Liver (tissue), 9 donors: ENCODE measurements around the gene TCEA2. TPM values are rescaled to one million over a fixed set of nuclear protein-coding genes. Genes with fewer than 3 reads are reported as not detected.

Experiments used
- DNase-seq: peaks from one replicate; pipeline ENCODE4 v3.0.0-alpha.2; 2017; ENCODE audit warnings: low spot score
- H3K27ac ChIP-seq, 2 donors: one replicate each; pipeline ENCODE4 v1.7.0; 2013; ENCODE audit warnings: inconsistent platforms in 2 of 2, low read length in 2 of 2, control low read depth in 1 of 2, low read depth in 1 of 2, mild to moderate bottlenecking in 1 of 2
- H3K27me3 ChIP-seq, 4 donors: one replicate each; pipeline versions ENCODE4 v1.6.1 to v1.7.0; 2013; ENCODE audit warnings: low read length in 3 of 4, inconsistent platforms in 1 of 4, mild to moderate bottlenecking in 1 of 4, moderate library complexity in 1 of 4; ENCODE audit not compliant: control insufficient read depth in 4 of 4, insufficient read depth in 4 of 4
- H3K36me3 ChIP-seq, 4 donors: one replicate each; pipeline versions ENCODE4 v1.6.1 to v1.7.0; 2013; ENCODE audit warnings: low read length in 3 of 4, mild to moderate bottlenecking in 3 of 4, low read depth in 1 of 4, moderate library complexity in 1 of 4; ENCODE audit not compliant: control insufficient read depth in 4 of 4, insufficient read depth in 3 of 4
- H3K4me1 ChIP-seq, 4 donors: one replicate each; pipeline versions ENCODE4 v1.6.1 to v1.7.0; 2013; ENCODE audit warnings: low read length in 3 of 4, mild to moderate bottlenecking in 3 of 4, moderate library complexity in 1 of 4; ENCODE audit not compliant: control insufficient read depth in 4 of 4, insufficient read depth in 4 of 4
- H3K4me3 ChIP-seq, 3 donors: one replicate each; pipeline versions ENCODE4 v1.6.1 to v1.7.0; 2013; ENCODE audit warnings: low read length in 3 of 3, control low read depth in 1 of 3, low read depth in 1 of 3, mild to moderate bottlenecking in 1 of 3
- H3K9ac ChIP-seq, 2 donors: one replicate each; pipeline ENCODE4 v1.7.0; 2013; ENCODE audit warnings: low read length in 2 of 2, mild to moderate bottlenecking in 2 of 2, moderate library complexity in 2 of 2, control low read depth in 1 of 2, low read depth in 1 of 2
- H3K9me3 ChIP-seq, 4 donors: one replicate each; pipeline versions ENCODE4 v1.6.1 to v1.7.0; 2013; ENCODE audit warnings: low read length in 3 of 4; ENCODE audit not compliant: control insufficient read depth in 4 of 4
- ATF3 ChIP-seq: IDR thresholded peaks from 2 replicates; pipeline ENCODE4 v1.6.1; 2016; ENCODE audit warnings: antibody characterized with exemption
- EGR1 ChIP-seq, 2 donors: IDR thresholded peaks; 2 replicates each; pipeline ENCODE4 v1.6.1; 2016 to 2018; ENCODE audit warnings: antibody characterized with exemption in 2 of 2, low read depth in 2 of 2
- FOXA1 ChIP-seq: IDR thresholded peaks from 2 replicates; pipeline ENCODE4 v1.6.1; 2016; ENCODE audit warnings: antibody characterized with exemption
- FOXA2 ChIP-seq: IDR thresholded peaks from 2 replicates; pipeline ENCODE4 v1.6.1; 2016; ENCODE audit warnings: antibody characterized with exemption
- GABPA ChIP-seq, 2 donors: IDR thresholded peaks in 1 of 2; conservative IDR thresholded peaks in 1 of 2; 2 replicates each; pipeline ENCODE4 v1.6.1; 2016; ENCODE audit warnings: antibody characterized with exemption in 2 of 2, mild to moderate bottlenecking in 1 of 2, moderate library complexity in 1 of 2
- HNF4A ChIP-seq, 2 donors: conservative IDR thresholded peaks; 2 replicates each; pipeline ENCODE4 v1.6.1; 2016; ENCODE audit warnings: antibody characterized with exemption in 2 of 2, mild to moderate bottlenecking in 2 of 2
- HNF4G ChIP-seq: IDR thresholded peaks from 2 replicates; pipeline ENCODE4 v1.6.1; 2016; ENCODE audit warnings: antibody characterized with exemption
- JUND ChIP-seq, 2 donors: IDR thresholded peaks; 2 replicates each; pipeline ENCODE4 v1.6.1; 2016; ENCODE audit warnings: antibody characterized with exemption in 2 of 2
- NR2F2 ChIP-seq: IDR thresholded peaks from 2 replicates; pipeline ENCODE4 v1.6.1; 2016; ENCODE audit warnings: antibody characterized with exemption
- RAD21 ChIP-seq, 2 donors: IDR thresholded peaks; 2 replicates each; pipeline ENCODE4 v1.6.1; 2016; ENCODE audit warnings: antibody characterized with exemption in 2 of 2, mild to moderate bottlenecking in 2 of 2
- REST ChIP-seq: IDR thresholded peaks from 2 replicates; pipeline ENCODE4 v1.6.1; 2016; ENCODE audit warnings: antibody characterized with exemption, mild to moderate bottlenecking
- RXRA ChIP-seq, 2 donors: IDR thresholded peaks; 2 replicates each; pipeline ENCODE4 v1.6.1; 2017 to 2018; ENCODE audit warnings: antibody characterized with exemption in 2 of 2, mild to moderate bottlenecking in 1 of 2
- SP1 ChIP-seq: IDR thresholded peaks from 2 replicates; pipeline ENCODE4 v1.6.1; 2018; ENCODE audit warnings: antibody characterized with exemption, mild to moderate bottlenecking
- TAF1 ChIP-seq: conservative IDR thresholded peaks from 2 replicates; pipeline ENCODE4 v1.6.1; 2016; ENCODE audit warnings: antibody characterized with exemption, mild to moderate bottlenecking
- YY1 ChIP-seq: IDR thresholded peaks from 2 replicates; pipeline ENCODE4 v1.6.1; 2016; ENCODE audit warnings: antibody characterized with exemption, mild to moderate bottlenecking
- WGBS: extraction: QIAGEN DNeasy Blood & Tissue Kit; methylation state at CpG from one replicate; pipeline ENCODE4 v1.1.7; 2013; 5-methylcytosine and 5-hydroxymethylcytosine counted together
- polyA plus RNA-seq, 2 donors: library from polyadenylated mRNA; stranded (reverse) in 1 of 2; unstranded in 1 of 2; fragments of 200-250 nt in 1 of 2; fragments of >200 nt in 1 of 2; fragmentation: Nextera tagmentation in 1 of 2; extraction: Ambion mirVana in 1 of 2; gene quantifications; one replicate each; pipeline versions ENCODE4 v1.2.1 to v1.2.3, GENCODE V29; 2013 to 2015
- total RNA-seq, 2 donors: library from RNA; depleted of rRNA; stranded (reverse); fragments of >200 nt; gene quantifications; one replicate each; pipeline ENCODE4 v1.2.3, GENCODE V29; 2014
- TF ChIP-seq, protein P1 (sequence below): IDR thresholded peaks from 2 replicates; pipeline ENCODE4 v1.6.1; 2016; ENCODE audit warnings: antibody characterized with exemption
- TF ChIP-seq, protein P2 (sequence below): IDR thresholded peaks from 2 replicates; pipeline ENCODE4 v1.6.1; 2016; ENCODE audit warnings: antibody characterized with exemption
- donor health status: healthy.
- donor health status: healthy.
- donor health status: healthy.
- donor health status: healthy.
- donor health status: healthy.

Gene TCEA2
- total and polyA plus RNA-seq, 4 donors: 4.6 to 22.6 (median 11.8) TPM

DNA sequence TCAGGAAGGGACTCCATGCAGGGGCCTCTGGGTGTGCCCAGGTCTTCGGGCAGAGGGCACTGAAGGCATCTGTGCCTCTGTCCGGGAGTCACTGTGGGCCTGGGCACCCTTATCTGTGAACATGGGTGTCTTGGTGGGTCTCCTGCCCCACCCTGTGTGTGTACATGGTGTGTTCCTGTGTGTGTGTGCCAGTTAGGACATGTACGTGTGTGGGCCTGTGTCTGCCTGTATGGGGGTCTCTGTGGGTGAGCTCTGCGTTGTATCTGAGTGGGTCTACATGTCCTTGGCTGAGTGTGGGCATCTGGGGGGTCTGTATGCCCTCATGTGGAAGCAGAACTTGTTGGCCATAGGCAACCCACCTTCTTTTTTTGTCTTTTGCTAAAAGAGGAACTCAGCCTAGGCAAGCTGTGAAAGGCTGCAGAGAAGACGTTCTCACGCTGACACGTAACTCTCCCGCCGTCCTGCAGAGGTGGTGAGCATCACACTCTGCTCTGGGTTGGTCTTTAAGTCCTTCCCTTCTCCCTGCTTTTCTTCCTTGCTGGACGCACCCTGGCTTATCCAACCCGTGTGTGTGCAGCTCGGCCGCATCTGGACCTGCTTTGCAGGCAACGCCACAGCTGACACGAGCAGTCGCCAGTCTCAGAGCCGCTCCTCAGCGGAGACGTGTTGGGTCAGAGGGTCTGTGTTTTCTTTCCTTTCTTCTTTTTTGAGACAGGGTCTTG, 44.9 kb downstream of the TCEA2 start:
- Histone ChIP-seq H3K4me3 (no peak overlapping the region), H3K27ac (no peak overlapping the region), H3K4me1 (no peaks in the 10 kb centered on the region), H3K36me3 (no peaks in the 10 kb centered on the region), H3K9me3 (no peaks in the 10 kb centered on the region), H3K9ac (no peak overlapping the region), H3K27me3 (peaks cover 0 to 2% (median 0%) of the 10 kb centered on the region in 4 donors)
- no peak for DNase-seq
- 77% methylated on average over 19 of the region's 19 CpGs for WGBS
- TF ChIP-seq REST (no peak), JUND (IDR thresholded peaks at IDR 0.05) (no peak), RAD21 (IDR thresholded peaks at IDR 0.05) (no peak), GABPA (IDR thresholded peaks at IDR 0.05 in 1 of 2, conservative IDR thresholded peaks at IDR 0.05 in 1 of 2) (no peak), HNF4A (conservative IDR thresholded peaks at IDR 0.05) (no peak), RXRA (IDR thresholded peaks at IDR 0.05) (no peak), HNF4G (no peak), SP1 (no peak), FOXA1 (no peak), NR2F2 (no peak), ATF3 (no peak), FOXA2 (no peak), TAF1 (no peak), EGR1 (IDR thresholded peaks at IDR 0.05; ENCODE audit: low read depth in 2 of 2) (no peak), YY1 (no peak)
- TF ChIP-seq, protein P1, sequence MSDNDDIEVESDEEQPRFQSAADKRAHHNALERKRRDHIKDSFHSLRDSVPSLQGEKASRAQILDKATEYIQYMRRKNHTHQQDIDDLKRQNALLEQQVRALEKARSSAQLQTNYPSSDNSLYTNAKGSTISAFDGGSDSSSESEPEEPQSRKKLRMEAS: no peak
- TF ChIP-seq, protein P2, sequence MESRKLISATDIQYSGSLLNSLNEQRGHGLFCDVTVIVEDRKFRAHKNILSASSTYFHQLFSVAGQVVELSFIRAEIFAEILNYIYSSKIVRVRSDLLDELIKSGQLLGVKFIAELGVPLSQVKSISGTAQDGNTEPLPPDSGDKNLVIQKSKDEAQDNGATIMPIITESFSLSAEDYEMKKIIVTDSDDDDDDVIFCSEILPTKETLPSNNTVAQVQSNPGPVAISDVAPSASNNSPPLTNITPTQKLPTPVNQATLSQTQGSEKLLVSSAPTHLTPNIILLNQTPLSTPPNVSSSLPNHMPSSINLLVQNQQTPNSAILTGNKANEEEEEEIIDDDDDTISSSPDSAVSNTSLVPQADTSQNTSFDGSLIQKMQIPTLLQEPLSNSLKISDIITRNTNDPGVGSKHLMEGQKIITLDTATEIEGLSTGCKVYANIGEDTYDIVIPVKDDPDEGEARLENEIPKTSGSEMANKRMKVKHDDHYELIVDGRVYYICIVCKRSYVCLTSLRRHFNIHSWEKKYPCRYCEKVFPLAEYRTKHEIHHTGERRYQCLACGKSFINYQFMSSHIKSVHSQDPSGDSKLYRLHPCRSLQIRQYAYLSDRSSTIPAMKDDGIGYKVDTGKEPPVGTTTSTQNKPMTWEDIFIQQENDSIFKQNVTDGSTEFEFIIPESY: no peak
